Activated gamma-delta T cell (primary cell): ENCODE data around the gene CELF1.

Source experiments
- DNase-seq: peaks from one replicate; lab custom pipeline; 2025; lab: John Stamatoyannopoulos, UW

Gene CELF1

DNA sequence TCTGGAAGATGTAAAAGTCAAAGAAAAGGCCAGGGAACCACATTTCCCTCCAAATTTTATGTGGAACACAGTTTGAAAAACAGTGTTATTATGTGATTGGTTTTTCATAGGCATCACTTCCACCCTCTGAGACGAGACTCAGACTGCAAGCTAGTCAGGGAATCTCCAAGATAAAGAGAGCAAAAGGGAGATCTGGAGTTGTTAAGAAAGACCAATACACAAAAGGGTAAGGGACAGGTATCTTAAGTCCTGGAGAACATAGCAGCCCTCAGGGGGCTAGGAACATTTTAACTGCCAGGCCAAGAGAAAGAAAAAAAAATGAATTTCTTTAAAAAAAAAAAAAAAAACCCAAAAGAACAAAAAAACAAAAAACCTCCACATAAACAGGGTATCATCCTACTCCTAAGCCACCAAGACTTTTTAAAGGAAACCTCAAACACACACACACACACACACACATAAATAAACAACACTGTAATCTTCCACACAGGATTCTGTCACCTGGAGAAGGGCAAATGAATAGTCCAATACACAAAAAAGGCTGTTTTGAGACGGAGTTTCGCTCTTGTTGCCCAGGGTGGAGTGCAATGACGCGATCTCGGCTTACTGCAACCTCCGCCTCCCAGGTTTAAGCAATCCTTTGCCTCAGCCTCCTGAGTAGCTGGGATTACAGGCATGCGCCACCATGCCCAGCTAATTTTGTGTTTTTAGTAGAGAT is 44.5 kb downstream of the CELF1 start:
- no peak for DNase-seq

DNA sequence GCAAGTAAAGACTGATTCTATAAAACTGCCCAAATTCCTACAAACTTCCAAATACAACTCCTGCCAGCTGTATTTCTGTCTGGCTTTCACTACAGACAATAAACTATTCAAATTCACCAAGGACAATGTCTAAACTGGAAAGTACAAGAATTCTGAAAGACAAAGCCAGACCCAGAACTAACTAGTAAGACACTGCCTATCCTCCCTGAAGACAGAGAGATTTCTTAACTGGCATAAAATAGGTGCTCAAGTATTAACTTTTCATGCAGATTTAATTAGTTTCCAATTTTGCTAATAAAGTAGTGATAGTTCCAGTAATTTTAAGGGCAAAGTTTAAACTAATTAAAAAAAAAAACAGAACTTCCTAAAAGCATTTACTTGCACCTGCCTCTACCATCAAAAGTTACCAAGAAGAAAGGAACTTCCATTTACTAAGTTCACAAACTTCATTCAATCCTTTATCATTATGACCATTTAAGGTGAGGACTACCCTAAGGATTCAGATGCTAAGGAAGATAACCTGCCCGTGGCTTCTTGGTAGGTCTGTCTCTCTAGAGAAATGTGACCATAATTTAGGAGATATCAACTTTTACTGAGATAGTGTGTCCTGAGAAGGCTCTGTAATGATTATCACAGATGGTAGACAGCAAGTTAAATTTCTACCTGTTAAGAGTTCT is 45.2 kb downstream of the CELF1 start:
- DNase-seq = no peak

DNA sequence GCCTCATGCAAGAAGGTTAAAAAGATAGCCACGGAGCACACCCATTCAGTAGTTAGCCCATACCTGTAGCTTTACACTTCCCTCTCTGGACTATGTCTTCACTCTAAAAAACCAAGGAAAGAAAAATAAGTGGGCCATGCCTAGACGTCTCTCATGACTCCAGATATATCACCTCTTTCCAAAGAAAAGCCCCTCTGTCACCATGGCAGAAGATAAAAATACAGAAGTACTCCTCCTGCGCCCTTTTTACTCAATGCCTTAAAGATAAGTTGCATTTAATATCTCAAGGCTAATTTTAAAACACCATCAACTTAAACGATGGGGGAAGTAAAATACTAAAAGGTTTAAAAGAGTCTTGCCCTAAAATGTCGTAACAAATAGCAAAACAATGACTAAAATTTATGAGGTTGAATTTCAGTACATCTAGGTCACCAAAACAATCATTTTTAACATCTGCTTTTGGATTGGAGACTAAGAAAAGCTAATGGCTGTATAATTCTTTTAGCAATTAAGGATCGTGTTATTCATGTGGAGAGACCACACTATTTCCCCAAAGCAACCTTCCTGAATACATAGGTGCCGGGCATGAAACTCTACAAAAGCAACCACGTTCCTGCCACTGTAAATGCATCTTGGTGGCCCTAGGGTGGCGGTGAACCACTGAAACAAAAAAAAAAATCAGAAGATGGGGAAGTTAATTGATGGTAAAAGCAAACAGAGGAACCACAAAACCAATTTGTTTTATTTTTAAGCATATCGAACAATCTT is 46.0 kb downstream of the CELF1 start:
- DNase-seq = no peak

DNA sequence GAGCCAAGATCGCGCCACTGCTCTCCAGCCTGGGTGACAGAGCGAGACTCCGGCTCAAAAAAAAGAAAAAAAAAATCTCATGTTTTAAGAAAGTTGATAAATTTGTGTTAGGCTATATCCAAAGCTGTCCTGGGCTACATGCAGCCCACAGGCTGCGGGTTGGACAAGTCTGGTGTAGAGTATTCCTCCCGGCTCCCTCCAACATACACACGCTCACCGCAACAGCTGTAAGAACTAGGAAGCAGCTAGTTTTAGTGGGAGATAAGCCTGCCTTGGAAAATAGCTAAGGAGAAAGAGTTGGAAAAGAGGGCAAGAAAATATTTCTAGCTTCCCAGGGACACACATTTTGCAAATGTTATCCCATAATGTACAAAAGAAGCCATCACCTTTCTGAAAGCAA is 46.6 kb downstream of the CELF1 start:
- DNase-seq = no peak

DNA sequence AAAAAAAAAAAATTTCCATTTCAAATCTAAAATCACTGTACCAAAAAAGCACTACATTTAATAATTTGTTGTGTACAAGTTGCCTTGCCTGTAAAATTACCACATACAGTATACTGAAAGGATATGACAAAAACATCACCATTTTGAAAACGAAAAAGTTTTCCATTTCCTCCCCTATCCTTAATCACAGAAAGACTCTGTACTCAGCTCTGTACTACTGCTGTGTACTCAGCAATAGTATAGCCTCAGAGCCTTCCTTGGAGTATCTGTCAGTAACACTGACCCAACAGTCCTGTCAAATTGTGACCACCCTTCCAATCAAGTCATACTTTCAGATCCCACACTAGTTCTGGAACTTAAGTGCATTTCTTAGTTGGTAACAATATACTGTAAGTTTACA is 48.0 kb downstream of the CELF1 start:
- DNase-seq = no peak

DNA sequence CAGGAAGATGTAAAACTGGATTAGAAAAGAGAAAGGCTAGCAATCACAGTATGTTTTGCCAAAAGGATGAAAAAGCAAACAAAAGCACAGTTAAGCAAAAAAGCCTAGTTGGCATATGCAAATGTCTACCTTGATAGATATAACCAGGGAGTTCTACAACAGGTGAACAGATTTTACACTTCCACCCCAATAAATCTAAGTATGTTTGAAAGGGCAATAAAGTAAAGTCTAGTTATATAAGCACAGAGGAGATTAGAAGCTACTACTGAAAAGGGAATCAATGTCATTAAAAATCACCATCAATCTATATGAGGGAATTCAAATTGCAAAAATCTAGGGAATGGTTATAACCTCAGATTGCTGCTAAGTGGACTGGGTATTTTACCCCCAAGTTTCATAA is 49.7 kb downstream of the CELF1 start:
- no peak for DNase-seq

DNA sequence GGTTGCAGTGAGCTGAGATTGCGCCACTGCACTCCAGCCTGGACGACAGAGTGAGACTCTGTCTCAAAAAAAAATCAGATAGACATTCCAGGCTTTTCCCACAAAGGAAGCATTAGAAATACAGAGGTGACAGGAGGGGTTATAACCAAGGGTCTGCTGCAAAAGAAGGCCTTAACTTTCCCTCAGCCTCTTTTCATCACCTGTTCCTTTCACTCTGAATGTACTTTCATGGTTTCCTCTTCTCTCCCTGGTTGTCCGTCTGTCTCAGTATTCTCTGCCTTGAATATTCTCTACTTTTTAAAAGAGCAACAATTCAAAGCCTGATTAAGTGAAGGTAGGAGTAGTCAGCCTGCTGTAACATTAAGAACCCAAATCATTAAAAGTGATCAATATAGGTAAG is 50.2 kb downstream of the CELF1 start:
- DNase-seq = no peak

DNA sequence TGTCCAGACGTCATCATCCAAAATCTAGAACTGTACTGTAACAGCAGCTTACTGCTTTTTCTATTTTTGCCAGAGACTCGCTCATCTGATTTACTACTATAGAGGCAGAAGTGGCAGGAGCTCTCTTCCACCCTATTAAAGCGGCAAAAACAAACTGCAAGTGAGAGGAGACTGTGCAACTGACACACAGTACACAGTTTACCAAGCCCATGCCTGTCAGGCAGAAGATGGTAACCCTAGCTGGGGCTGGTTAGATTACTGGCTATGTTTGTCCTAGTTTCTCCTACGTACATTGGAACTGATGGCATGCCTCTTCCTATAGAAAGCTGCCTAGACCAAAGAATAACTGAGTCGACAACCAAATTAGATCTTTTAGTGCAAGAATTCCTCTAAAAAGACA is 51.8 kb downstream of the CELF1 start:
- no peak for DNase-seq

DNA sequence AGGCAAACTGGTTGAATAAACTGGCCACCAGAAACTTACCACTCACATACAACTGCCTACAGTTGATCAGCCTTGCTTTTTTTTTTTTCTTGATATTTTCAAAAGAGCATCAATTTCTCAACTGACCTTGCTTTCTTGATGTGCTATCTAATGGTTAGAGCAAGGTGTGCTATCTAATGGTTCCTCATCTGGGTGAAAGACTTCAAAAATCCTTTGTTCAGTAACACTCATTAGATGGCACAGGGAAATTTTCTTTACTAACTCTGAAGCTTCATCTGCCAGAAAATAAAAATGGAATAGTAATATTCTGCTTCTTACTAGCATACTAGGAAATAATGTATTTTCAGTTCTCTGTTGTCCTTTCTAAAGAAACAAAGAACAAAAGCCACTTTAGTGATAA is 52.8 kb downstream of the CELF1 start:
- DNase-seq = no peak

DNA sequence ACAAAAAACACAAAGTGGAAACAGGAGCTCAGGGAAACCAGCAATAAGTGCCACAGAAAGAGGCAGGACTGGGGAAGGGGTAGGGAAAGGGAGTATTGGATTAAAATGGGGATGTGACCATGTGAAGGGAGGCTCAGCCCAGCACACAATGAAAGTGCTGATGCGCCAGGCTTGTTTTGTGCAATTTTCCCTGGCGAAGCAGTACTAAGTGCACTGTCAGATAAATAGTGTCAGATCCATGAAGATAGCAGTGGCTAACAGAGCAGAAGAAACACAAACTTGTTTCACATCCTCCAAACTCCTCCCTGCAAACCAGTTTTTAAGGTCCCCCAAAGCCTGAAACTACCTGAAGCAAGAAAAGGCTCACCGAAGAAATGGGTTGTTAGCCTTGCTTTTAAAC is 53.3 kb downstream of the CELF1 start:
- no peak for DNase-seq

DNA sequence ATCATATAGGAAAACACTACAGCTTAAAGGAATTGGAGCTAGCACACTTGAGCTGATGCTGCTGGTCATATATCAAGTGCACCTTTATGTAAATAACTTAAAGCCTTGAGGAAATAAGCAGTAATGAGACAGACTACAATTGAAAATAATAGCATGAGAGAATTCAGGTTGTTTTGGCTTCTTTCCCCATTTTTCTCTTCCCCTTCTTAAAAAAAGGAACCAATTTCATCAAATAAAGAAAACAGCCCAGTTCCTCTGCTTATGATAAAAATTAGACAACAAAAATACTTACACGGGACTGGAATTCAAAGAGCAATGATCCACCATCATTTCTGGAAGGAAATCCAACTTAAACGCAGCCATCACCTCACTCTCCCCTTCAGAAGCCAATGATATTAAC is 53.8 kb downstream of the CELF1 start:
- no peak for DNase-seq

DNA sequence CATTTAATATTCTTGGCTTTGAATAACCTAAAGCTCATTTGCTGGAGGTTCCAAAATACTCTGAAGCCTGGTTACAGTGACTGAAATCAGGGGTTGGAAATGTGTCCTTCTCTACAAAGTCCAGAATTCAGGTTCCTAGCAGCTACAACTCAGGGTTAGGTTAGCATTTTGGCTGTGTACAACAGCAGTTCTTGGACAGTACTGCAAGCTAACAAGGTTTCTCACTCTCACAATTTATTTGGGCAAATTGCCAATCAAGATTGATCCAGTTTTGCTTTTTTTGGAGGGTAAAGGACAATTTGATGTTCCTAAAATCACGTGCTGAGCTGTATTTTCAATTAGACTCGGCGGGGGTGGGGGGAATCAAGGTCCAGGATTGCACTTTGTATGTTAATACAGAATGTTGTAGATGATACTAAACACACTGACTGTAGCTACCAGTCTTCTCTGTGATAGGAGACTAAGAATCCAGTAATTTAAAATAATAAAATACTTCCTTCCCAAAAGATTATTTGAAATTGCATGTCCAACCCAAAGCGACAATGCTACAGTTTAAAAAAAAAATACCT is 54.3 kb downstream of the CELF1 start:
- no peak for DNase-seq

DNA sequence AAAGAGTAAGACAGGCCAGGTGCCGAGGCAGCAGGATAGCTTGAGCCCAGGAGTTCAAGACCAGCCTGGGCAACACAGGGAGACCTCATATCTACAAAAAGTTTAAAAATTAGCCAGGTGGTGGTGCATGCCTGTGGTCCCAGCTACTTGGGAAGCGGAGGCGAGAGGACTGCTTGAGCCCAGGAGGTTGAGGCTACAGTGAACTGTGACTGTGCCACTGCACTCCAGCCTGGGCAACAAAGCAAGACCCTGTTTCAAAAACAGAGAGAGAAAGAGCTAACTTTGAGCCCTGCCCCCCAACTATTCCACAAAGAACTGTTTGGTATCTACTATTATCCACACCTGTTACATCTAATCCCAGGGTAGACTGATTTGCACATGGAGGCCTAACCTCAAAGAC is 54.8 kb downstream of the CELF1 start:
- no peak for DNase-seq

DNA sequence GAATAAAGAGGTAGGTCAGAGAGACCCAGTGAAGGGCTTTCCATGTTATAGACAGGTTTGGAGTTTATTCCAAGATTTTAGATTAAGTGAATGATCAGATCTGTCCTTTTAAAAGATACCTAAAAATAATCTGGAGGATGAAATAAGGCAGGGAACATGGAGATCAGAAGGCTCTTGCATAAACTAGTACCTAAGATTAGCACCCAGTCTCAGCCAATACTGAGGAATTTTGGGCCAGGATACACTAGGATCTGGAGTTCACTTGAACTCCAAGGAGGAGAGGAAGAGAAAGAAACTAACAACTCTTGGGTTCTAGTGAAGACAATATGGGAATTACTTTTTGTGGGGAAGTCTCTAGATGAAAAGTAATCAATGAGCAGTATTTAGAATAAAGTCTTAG is 56.1 kb downstream of the CELF1 start:
- DNase-seq = no peak

DNA sequence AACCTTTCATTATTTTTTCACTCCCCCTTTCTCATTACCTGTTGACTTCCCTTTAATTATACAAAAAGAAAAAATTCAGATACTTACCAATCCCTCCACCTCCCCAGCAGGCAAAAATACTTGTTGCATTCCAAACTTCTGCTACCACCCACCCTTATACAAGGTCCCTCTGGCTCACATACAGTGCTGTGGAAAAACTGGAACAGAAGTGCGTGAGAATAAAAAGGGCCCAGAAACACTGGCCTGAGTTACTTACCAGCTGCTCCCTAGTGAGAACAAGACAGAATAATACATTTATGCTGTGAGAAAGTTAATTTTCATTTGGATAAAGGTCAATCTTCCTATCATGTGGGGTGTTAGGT is 57.1 kb downstream of the CELF1 start:
- no peak for DNase-seq

DNA sequence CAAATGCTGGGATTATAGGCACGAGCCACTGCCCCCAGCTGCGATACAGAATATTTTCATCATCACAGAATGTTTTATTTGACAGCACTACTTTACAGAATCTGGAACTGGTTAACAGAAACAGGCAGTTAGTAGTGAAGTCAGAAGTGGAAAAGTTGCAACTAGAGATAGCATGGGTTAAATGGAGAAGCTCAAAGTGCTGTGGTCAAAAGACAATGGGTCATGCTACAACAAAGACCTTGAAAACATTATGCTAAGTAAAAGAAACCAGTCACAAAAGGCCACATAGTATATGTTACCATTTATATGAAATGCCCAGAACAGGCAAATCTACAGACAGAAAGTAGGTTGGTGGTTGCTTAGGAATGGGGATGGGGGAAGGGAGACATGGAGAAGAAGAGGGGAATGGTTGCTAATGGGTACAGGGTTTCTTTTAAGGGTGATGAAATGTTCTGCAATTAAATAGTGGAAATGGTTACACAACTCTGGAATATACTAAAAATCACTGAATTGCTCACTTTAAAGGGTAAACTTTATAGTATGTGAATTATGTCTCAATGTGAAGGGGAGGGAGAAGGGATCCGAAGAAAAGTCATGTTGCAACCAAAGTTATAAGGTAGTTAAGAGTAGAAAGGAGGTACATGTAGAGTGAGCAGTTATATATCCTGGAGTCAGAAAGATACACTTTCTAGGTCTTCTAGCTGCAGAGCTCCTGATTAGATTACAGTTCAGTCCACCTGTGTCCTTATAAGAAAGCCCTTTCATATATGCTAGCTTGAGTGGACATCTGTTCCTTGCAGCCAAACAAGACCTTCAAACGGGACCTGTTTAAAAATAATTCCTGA is 57.7 kb downstream of the CELF1 start:
- DNase-seq = no peak

DNA sequence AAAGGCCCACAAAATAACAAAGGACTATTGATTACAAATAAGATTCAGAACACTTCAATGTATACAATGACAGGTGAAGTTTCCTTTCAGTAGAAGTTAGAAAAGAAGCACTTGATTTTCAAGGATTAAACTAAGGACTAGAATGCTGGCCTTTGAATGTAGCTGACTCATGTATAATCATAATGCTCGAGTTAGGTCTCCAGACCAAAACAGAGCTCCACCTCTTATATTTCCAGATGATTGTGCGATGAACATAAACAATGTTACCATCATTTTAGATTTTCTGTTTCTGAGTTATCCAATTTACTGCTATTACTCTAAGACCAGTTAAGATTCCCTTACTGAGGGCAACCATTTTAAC is 63.6 kb downstream of the CELF1 start:
- no peak for DNase-seq

DNA sequence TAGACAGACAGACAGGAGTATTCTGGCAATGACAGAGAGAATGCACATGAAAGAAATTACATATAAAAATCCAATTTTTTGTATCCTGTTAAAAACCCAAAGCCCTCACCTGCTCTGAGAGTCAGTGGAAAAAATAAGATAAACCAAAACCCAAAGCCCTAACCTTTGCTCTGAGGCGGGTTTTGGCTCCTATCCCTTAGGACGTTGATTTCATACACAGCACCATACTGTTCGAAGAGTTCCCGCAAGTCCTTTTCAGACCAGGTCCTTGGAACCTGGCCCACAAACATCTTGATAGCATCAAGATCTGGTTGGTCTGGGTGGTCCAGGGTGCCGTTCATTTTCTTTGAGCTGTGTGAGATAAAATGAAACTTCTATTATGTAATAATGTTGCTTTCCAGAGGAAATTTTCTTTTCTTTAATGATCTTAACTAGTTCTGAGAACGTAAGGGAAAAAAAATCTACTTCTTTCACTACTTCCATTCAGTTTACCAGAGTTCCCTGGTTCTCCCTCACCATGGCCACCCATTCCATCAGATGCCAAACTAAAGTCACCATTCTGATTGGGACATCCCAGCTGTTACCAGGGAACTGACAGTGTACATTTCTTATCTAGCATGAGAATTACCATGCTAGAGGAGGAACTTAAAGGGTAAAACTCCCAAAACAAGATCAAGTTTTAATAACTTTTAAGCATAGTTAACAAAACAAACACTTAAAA is 64.1 kb downstream of the CELF1 start:
- DNase-seq = no peak

DNA sequence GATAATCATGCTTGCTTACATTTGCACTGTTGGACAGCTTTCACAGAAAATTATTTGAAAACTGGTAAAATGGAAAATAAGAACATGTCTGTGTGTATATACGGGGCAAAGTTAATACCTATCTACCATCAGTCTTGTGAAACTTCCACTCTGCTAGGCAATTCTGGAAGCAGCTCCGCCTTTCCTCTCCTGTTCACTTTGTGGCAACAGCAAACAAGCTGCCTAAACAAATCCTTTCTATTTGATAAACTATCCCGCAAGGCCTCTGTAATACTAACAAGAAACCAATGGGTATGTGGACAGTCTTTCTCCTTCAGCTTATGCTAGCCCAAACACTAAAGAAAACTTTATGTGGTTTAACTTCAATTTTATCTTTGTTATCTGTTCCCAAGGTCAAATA is 64.8 kb downstream of the CELF1 start:
- DNase-seq = no peak

DNA sequence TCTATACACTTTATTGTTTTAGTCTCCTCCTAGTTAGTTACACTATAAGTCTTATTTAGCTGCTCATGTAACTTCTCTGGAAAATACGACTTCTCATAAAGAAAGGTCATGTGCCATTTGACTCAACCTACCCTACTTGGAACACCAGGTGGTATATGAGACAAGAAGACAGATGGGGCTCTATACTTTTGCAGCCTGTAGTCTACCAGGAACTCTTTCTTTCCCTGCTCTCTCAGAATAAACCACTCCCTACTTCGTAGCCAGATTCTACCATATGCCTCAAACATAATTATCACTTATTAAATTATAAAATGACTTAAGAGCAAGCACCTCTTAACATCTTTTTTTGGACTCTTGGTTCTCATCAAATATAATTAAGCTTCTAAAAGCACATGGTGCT is 65.5 kb downstream of the CELF1 start:
- no peak for DNase-seq

DNA sequence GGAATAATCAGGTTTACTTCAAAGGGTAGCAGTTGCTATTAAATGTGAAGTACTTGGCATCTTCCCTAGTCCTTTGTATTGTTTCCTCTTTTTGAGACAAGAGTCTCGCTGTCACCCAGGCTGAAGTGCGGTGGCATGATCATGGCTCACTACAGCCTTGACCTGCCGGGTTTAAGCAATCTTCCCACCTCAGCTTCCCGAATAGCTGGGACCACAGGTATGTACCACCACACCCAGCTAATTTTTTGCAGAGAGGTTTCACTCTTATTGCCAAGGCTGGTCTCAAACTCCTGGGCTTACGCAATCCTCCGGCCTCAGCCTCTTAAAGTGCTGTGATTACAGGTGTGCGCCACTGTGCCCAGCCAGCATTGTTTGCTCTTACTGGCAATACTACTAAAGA is 67.8 kb downstream of the CELF1 start:
- no peak for DNase-seq
